ENCODE measurements around the gene EYA4.
A peak's percentile ranks its signal among the peaks of the same experiment; 100 is the strongest.
"Not testable (repeated sequence)": the region's sequence is repeated elsewhere in the genome, so short reads cannot be mapped to it uniquely, and the experiment has no call there.

EYA4 gene

GRCh38 chr6:133540361-133540760 is 299.2 kb downstream of the EYA4 start:
- DNase-seq = no peak

GRCh38 chr6:133541040-133541439 is 299.9 kb downstream of the EYA4 start:
- no peak for DNase-seq

- DNase-seq = peak; percentile 35
Observed at GRCh38 chr6:133542056-133542821, 301.1 kb downstream of the EYA4 start.

GRCh38 chr6:133544419-133544818 is 303.3 kb downstream of the EYA4 start:
- DNase-seq = no peak

- no peak for DNase-seq
Observed at GRCh38 chr6:133546098-133546497, 304.9 kb downstream of the EYA4 start.

GRCh38 chr6:133547136-133547535 is 306.0 kb downstream of the EYA4 start:
- no peak for DNase-seq

- no peak for DNase-seq
Observed at GRCh38 chr6:133548423-133549159, 307.4 kb downstream of the EYA4 start.

- no peak for DNase-seq
Observed at GRCh38 chr6:133549371-133549801, 308.2 kb downstream of the EYA4 start.

GRCh38 chr6:133550026-133550425 is 308.9 kb downstream of the EYA4 start:
- DNase-seq = no peak

GRCh38 chr6:133551436-133551835 is 310.3 kb downstream of the EYA4 start:
- no peak for DNase-seq

GRCh38 chr6:133551847-133552341 is 310.7 kb downstream of the EYA4 start:
- DNase-seq = no peak

GRCh38 chr6:133553652-133554051 is 312.5 kb downstream of the EYA4 start:
- peak; percentile 28 for DNase-seq

- DNase-seq = not testable (repeated sequence)
Observed at GRCh38 chr6:133554121-133554520, 313.0 kb downstream of the EYA4 start.

- DNase-seq = no peak
Observed at GRCh38 chr6:133555685-133556084, 314.5 kb downstream of the EYA4 start.

GRCh38 chr6:133559926-133560325 is 318.8 kb downstream of the EYA4 start:
- DNase-seq = no peak

- DNase-seq = no peak
Observed at GRCh38 chr6:133567636-133568035, 326.5 kb downstream of the EYA4 start.

- DNase-seq = peak; percentile 45
Observed at GRCh38 chr6:133568970-133569889, 328.1 kb downstream of the EYA4 start.

- DNase-seq = no peak
Observed at GRCh38 chr6:133571681-133572080, 330.5 kb downstream of the EYA4 start.

GRCh38 chr6:133577851-133578250 is 336.7 kb downstream of the EYA4 start:
- no peak for DNase-seq
